Measurements from ENCODE around the gene BNC2. TPM values are rescaled to one million over a fixed set of nuclear protein-coding genes. Genes with fewer than 3 reads are reported as not detected.

The BNC2 gene
- total RNA-seq, 1 donor from 2014 or later: 38.0 TPM

GRCh38 chr9:16407617-16408016 is 462.9 kb downstream of the BNC2 start:
- Mint-ChIP-seq H3K27me3 (ENCODE audit: low read depth, unreplicated experiment) (no peaks in the 10 kb centered on the region), H3K9me3 (ENCODE audit: unreplicated experiment) (no peaks in the 10 kb centered on the region), H3K4me1 (ENCODE audit: low read depth, unreplicated experiment) (peaks cover 26% of the 10 kb centered on the region), H3K27ac (ENCODE audit: unreplicated experiment) (no peak overlapping the region), H3K4me3 (ENCODE audit: unreplicated experiment) (no peak overlapping the region), H3K36me3 (ENCODE audit: low read depth, unreplicated experiment) (no peaks in the 10 kb centered on the region)
- Histone ChIP-seq H4K20me1 (ENCODE audit: insufficient read depth, low read length) (no peaks in the 10 kb centered on the region), H3K27me3 (ENCODE audit: insufficient read depth, low read length) (peaks cover 8% of the 10 kb centered on the region), H3K9ac (ENCODE audit: low read length) (no peak overlapping the region), H3K4me1 (ENCODE audit: insufficient read depth, low read length) (no peaks in the 10 kb centered on the region), H3K79me2 (ENCODE audit: insufficient read depth, low read length) (no peaks in the 10 kb centered on the region), H3K4me3 (ENCODE audit: insufficient read depth, low read depth, low read length) (no peak overlapping the region), H3K4me2 (ENCODE audit: low read length) (no peak overlapping the region), H3K9me3 (ENCODE audit: insufficient read depth, low read depth, low read length) (no peaks in the 10 kb centered on the region), H3K27ac (ENCODE audit: low read depth, low read length) (no peak overlapping the region), H3K36me3 (ENCODE audit: insufficient read depth, low read length) (no peaks in the 10 kb centered on the region), H2AFZ (ENCODE audit: low read depth, low read length) (no peak overlapping the region)
- DNase-seq (ENCODE audit: low read depth): no peak
- no peak for TF ChIP-seq EZH2 (IDR thresholded peaks at IDR 0.05; ENCODE audit: insufficient read depth, low read length)
- TF ChIP-seq CTCF (IDR thresholded peaks at IDR 0.05; ENCODE audit: insufficient read depth, low read depth, low read length): no peak
- no peak for FAIRE-seq

- Histone ChIP-seq H3K4me1 (ENCODE audit: insufficient read depth, low read length) (no peaks in the 10 kb centered on the region), H3K27me3 (ENCODE audit: insufficient read depth, low read length) (peaks cover 8% of the 10 kb centered on the region), H2AFZ (ENCODE audit: low read depth, low read length) (no peak overlapping the region), H3K4me3 (ENCODE audit: insufficient read depth, low read depth, low read length) (no peak overlapping the region), H3K27ac (ENCODE audit: low read depth, low read length) (no peak overlapping the region), H3K4me2 (ENCODE audit: low read length) (no peak overlapping the region), H3K79me2 (ENCODE audit: insufficient read depth, low read length) (no peaks in the 10 kb centered on the region), H4K20me1 (ENCODE audit: insufficient read depth, low read length) (no peaks in the 10 kb centered on the region), H3K9ac (ENCODE audit: low read length) (no peak overlapping the region), H3K9me3 (ENCODE audit: insufficient read depth, low read depth, low read length) (no peaks in the 10 kb centered on the region), H3K36me3 (ENCODE audit: insufficient read depth, low read length) (no peaks in the 10 kb centered on the region)
- Mint-ChIP-seq H3K27ac (ENCODE audit: unreplicated experiment) (no peak overlapping the region), H3K27me3 (ENCODE audit: low read depth, unreplicated experiment) (no peaks in the 10 kb centered on the region), H3K4me1 (ENCODE audit: low read depth, unreplicated experiment) (peaks cover 22% of the 10 kb centered on the region), H3K4me3 (ENCODE audit: unreplicated experiment) (no peak overlapping the region), H3K36me3 (ENCODE audit: low read depth, unreplicated experiment) (no peaks in the 10 kb centered on the region), H3K9me3 (ENCODE audit: unreplicated experiment) (no peaks in the 10 kb centered on the region)
- FAIRE-seq: peak; percentile 13
- DNase-seq (ENCODE audit: low read depth): no peak
- TF ChIP-seq EZH2 (IDR thresholded peaks at IDR 0.05; ENCODE audit: insufficient read depth, low read length): no peak
- TF ChIP-seq CTCF (IDR thresholded peaks at IDR 0.05; ENCODE audit: insufficient read depth, low read depth, low read length): no peak
These were observed 463.8 kb downstream of the BNC2 start for GRCh38 chr9:16406526-16407225.

GRCh38 chr9:16405421-16405820 is 465.0 kb downstream of the BNC2 start:
- no peak for DNase-seq (ENCODE audit: low read depth)

More at GRCh38 chr9:16405421-16405820, 465.0 kb downstream of the BNC2 start:
- TF ChIP-seq CTCF (IDR thresholded peaks at IDR 0.05; ENCODE audit: insufficient read depth, low read depth, low read length) (no peak), EZH2 (IDR thresholded peaks at IDR 0.05; ENCODE audit: insufficient read depth, low read length) (no peak)
- Mint-ChIP-seq H3K27ac (ENCODE audit: unreplicated experiment) (no peak overlapping the region), H3K27me3 (ENCODE audit: low read depth, unreplicated experiment) (no peaks in the 10 kb centered on the region), H3K36me3 (ENCODE audit: low read depth, unreplicated experiment) (no peaks in the 10 kb centered on the region), H3K4me1 (ENCODE audit: low read depth, unreplicated experiment) (peaks cover 11% of the 10 kb centered on the region), H3K4me3 (ENCODE audit: unreplicated experiment) (no peak overlapping the region), H3K9me3 (ENCODE audit: unreplicated experiment) (no peaks in the 10 kb centered on the region)
- H3K36me3 ChIP-seq (ENCODE audit: insufficient read depth, low read length): no peaks in the 10 kb centered on the region
- H3K79me2 ChIP-seq (ENCODE audit: insufficient read depth, low read length): no peaks in the 10 kb centered on the region
- H3K9me3 ChIP-seq (ENCODE audit: insufficient read depth, low read depth, low read length): no peaks in the 10 kb centered on the region
- H3K4me1 ChIP-seq (ENCODE audit: insufficient read depth, low read length): no peaks in the 10 kb centered on the region
- H4K20me1 ChIP-seq (ENCODE audit: insufficient read depth, low read length): no peaks in the 10 kb centered on the region
- no peak overlapping the region for H2AFZ ChIP-seq (ENCODE audit: low read depth, low read length)
- H3K27me3 ChIP-seq (ENCODE audit: insufficient read depth, low read length): peaks cover 8% of the 10 kb centered on the region
- no peak overlapping the region for H3K4me2 ChIP-seq (ENCODE audit: low read length)
- FAIRE-seq: no peak
- H3K4me3 ChIP-seq (ENCODE audit: insufficient read depth, low read depth, low read length): no peak overlapping the region
- H3K27ac ChIP-seq (ENCODE audit: low read depth, low read length): no peak overlapping the region
- H3K9ac ChIP-seq (ENCODE audit: low read length): no peak overlapping the region

Data from astrocyte (in vitro differentiated cells and primary cell).